Heart left ventricle (tissue), 16 donors: Measurements from ENCODE around the gene MGME1. TPM values are rescaled to one million over a fixed set of nuclear protein-coding genes. Genes with fewer than 3 reads are reported as not detected.

Experiments used
- ATAC-seq, 4 donors: fragments of 200-7000 bp; cut with Tn5 transposase; one replicate each; pipeline ENCODE4 v1.9.1; 2020 to 2022; ENCODE audit warnings: moderate library complexity in 4 of 4, mild to moderate bottlenecking in 3 of 4, moderate number of reproducible peaks in 1 of 4
- DNase-seq, 5 donors: peaks; one replicate each; pipeline ENCODE4 v3.0.0-alpha.2; 2020
- H3K27ac ChIP-seq, 12 donors: fragments of 200-600 bp; sonication (generic) in 4 of 12; one replicate each; pipeline versions ENCODE4 v1.5.0 to v1.8.0; 2016 to 2022; ENCODE audit warnings: mild to moderate bottlenecking in 2 of 12
- H3K27me3 ChIP-seq, 9 donors: fragments of 200-600 bp; sonication (generic) in 2 of 9; one replicate each; pipeline versions ENCODE4 v1.5.1 to v1.8.0; 2016 to 2022; ENCODE audit warnings: mild to moderate bottlenecking in 3 of 9
- H3K36me3 ChIP-seq, 9 donors: fragments of 200-600 bp; sonication (generic) in 2 of 9; one replicate each; pipeline versions ENCODE4 v1.5.0 to v1.8.0; 2018 to 2022; ENCODE audit warnings: mild to moderate bottlenecking in 2 of 9
- H3K4me1 ChIP-seq, 12 donors: fragments of 200-600 bp; sonication (generic) in 4 of 12; one replicate each; pipeline versions ENCODE4 v1.5.0 to v1.8.0; 2016 to 2022; ENCODE audit warnings: mild to moderate bottlenecking in 3 of 12
- H3K4me3 ChIP-seq, 12 donors: fragments of 200-600 bp; sonication (generic) in 4 of 12; one replicate each; pipeline versions ENCODE4 v1.5.0 to v1.8.0; 2017 to 2022; ENCODE audit warnings: mild to moderate bottlenecking in 9 of 12, moderate library complexity in 4 of 12
- H3K9me3 ChIP-seq, 12 donors: fragments of 200-600 bp; sonication (generic) in 4 of 12; one replicate each; pipeline versions ENCODE4 v1.5.0 to v1.8.0; 2016 to 2022; ENCODE audit warnings: mild to moderate bottlenecking in 1 of 12
- POLR2A ChIP-seq, 2 donors: fragments of 450-650 bp; IDR thresholded peaks; one replicate each; pipeline ENCODE4 v1.6.1; 2017; ENCODE audit warnings: antibody characterized with exemption in 2 of 2, mild to moderate bottlenecking in 2 of 2, moderate library complexity in 2 of 2
- WGBS, 4 donors: extraction: QIAGEN DNeasy Blood & Tissue Kit in 2 of 4; methylation state at CpG; one replicate each; pipeline versions ENCODE4 v1.1.5 to v1.1.7; 2013 to 2018; 5-methylcytosine and 5-hydroxymethylcytosine counted together
- intact Hi-C, 10 donors: fragments of 100-400 bp; cut with DNase I; formaldehyde crosslinking; loops; one replicate each; pipeline versions ENCODE4 v1.11.1 to v1.14.2; 2022
- polyA plus RNA-seq, 2 donors: library from polyadenylated mRNA; stranded (reverse); fragments of 200-250 nt; gene quantifications; one replicate each; pipeline ENCODE4 v1.2.3, GENCODE V29; 2013
- total RNA-seq, 9 donors: library from RNA; depleted of rRNA in 2 of 9; stranded (reverse); fragments of >200 nt in 2 of 9; fragmentation: NEBNext Ultra II Directional in 3 of 9; extraction: Animal tissue kit (Norgen Biotek cat#: 25700) in 3 of 9; gene quantifications; one replicate each; pipeline versions ENCODE4 v1.1.0 to v1.2.4, GENCODE V29; 2016 to 2023
- TF ChIP-seq, protein P1 (sequence below), 12 donors: fragments of 200-600 bp; sonication (generic) in 4 of 12; IDR thresholded peaks; one replicate each; pipeline versions ENCODE4 v1.5.0 to v1.8.0; 2018 to 2022; ENCODE audit warnings: antibody characterized with exemption in 12 of 12, mild to moderate bottlenecking in 5 of 12
- donor health status: ischemic (EF 13 %, LVEDD 7.1; RV severe dilation, severe dysfunction).
- donor health status: healthy with polysubstance abuse.
- donor health status: DM: no; HTN: yes; CAD: no.
- donor health status: DM: no; HTN: no; CAD: no.
- donor health status: ischemic (EF 25% LVEDD 6.9; RV normal size, moderate dysfunction).
- donor health status: ischemic (EF 25% LVEDD 5.7; RV mildly dilated, moderate dysfunction).
- donor health status: healthy.
- donor health status: DM: yes; HTN: yes; CAD: no.
- donor health status: ischemic (EF 35%, LVEDD 5.7; RV mildly dilated, moderate dysfunction).
- donor health status: nonischemic (EF 11% LVEDD 7.7; RV severe dilation, severe dysfunction).
- donor health status: DM: yes; HTN: yes; CAD: no.
- donor health status: PGD.
- donor health status: ischemic (EF 29% LVEDD 5.4; RV normal size, mild dysfunction).
- donor health status: nonischemic (EF 23%, LVEDD 6.1; RV moderate dilation, normal function).

MGME1 gene
- total and polyA plus RNA-seq, 11 donors = 7.7 to 22.0 (median 10.9) TPM

DNA sequence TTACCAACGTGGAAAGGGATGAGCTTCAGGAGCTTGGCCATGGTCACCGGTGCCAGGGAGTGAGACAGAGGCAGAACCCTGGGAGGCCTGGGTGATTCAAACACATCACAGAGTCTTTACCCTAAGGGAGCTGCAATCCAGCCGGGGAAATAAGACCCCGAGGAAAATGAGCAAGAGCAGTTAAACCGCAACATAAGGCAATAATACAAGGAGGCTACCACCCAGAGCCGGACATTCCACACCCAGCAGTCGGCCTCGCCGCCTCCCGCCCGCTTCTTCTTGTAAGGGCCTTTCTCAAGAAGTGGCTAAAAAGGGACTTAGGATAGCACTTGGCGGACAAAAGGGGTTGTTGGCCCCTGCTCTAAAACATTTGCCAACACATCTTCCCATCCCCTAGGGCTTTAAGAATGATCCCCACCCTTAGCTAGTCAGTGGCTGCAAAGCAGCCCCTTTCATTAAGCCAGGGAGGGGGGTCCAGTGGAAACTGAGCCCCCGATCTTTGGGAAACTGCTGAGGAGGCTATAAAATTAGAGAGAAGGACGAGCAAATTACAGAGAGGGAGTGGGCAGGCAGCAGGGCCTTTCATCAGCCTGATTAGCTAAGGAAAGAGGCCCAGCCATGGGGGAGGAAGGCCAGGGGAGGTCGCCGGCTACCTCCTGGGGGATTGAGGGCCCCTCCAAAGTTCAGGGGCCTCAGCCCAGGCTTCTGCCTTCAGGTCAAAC lies 34.5 kb upstream of the MGME1 start:
- no peak for TF ChIP-seq POLR2A (IDR thresholded peaks at IDR 0.05)
- TF ChIP-seq, protein P1, sequence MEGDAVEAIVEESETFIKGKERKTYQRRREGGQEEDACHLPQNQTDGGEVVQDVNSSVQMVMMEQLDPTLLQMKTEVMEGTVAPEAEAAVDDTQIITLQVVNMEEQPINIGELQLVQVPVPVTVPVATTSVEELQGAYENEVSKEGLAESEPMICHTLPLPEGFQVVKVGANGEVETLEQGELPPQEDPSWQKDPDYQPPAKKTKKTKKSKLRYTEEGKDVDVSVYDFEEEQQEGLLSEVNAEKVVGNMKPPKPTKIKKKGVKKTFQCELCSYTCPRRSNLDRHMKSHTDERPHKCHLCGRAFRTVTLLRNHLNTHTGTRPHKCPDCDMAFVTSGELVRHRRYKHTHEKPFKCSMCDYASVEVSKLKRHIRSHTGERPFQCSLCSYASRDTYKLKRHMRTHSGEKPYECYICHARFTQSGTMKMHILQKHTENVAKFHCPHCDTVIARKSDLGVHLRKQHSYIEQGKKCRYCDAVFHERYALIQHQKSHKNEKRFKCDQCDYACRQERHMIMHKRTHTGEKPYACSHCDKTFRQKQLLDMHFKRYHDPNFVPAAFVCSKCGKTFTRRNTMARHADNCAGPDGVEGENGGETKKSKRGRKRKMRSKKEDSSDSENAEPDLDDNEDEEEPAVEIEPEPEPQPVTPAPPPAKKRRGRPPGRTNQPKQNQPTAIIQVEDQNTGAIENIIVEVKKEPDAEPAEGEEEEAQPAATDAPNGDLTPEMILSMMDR (IDR thresholded peaks at IDR 0.05) = no peak
- H3K27me3 ChIP-seq = no peaks in the 10 kb centered on the region
- no peaks in the 10 kb centered on the region for H3K36me3 ChIP-seq
- no peak overlapping the region for H3K4me3 ChIP-seq
- 74 to 91% (median 80%) methylated on average over 16 of the region's 16 CpGs for WGBS, 4 donors
- DNase-seq = no peak
- peaks cover 0 to 53% (median 20%) of the 10 kb centered on the region in 12 donors for H3K4me1 ChIP-seq
- intact Hi-C loops = no loop called here
- H3K27ac ChIP-seq = peak overlapping the region in 1 of 12 donors; percentile 19
- no peak for ATAC-seq
- H3K9me3 ChIP-seq = peaks cover 0 to 7% (median 0%) of the 10 kb centered on the region in 12 donors

DNA sequence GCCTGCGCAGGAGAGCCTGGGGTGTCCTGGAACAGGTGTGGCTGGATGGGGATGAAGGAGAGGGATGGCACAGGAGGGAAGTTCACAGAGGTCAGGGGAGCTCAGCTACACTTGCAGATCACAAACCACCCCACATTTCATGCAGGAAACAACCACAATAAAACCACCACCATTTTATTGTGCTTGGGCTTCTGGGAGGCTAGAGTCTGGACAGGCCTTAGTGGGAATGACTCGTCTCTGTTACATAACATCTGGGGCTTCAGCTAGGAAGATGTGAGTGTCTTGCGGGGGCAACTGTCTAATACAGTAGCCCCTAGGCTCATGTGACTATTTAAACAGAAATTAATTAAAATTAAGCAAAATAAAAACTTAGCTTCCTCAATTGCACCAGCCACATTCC lies 33.6 kb upstream of the MGME1 start:
- peaks cover 0 to under 1% (median 0%) of the 10 kb centered on the region in 9 donors for H3K36me3 ChIP-seq
- intact Hi-C loops = loop anchor here in 2 of 10 donors (5.0 kb wide), 2 partner anchors 93 to 253 kb away; partner anchors contain the start of gene RRBP1 (in 1 of the 2)
- H3K9me3 ChIP-seq = peaks cover 0 to 7% (median 0%) of the 10 kb centered on the region in 12 donors
- TF ChIP-seq POLR2A (IDR thresholded peaks at IDR 0.05) = no peak
- TF ChIP-seq, protein P1 (IDR thresholded peaks at IDR 0.05) = no peak
- H3K4me3 ChIP-seq = no peak overlapping the region
- peak overlapping the region in 1 of 12 donors; percentile 17 for H3K27ac ChIP-seq
- DNase-seq (no peak), ATAC-seq (no peak)
- H3K27me3 ChIP-seq = no peaks in the 10 kb centered on the region
- H3K4me1 ChIP-seq = peaks cover 0 to 59% (median 24%) of the 10 kb centered on the region in 12 donors
- WGBS, 4 donors = 93 to 96% (median 95%) methylated on average over 3 of the region's 3 CpGs

DNA sequence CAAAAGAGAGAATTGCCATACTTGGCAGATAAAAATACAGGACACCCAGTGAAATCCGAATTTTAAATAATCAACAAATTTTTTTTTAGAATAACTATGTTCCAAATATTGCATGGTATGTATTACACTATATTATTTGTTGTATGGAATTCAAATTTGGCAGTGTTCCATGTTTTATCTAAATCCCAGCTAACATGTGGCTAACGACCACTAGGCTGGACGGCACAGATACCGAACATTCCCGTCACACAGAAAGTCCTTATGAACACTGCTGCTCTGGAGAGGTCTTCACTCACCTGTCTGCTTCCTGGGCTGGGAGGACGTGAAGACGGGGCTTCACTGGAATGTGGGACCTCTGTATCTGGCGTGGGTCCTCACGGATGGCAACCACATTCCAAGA lies 33.1 kb upstream of the MGME1 start:
- H3K4me3 ChIP-seq = no peak overlapping the region
- no peaks in the 10 kb centered on the region for H3K27me3 ChIP-seq
- peaks cover 0 to 59% (median 24%) of the 10 kb centered on the region in 12 donors for H3K4me1 ChIP-seq
- DNase-seq (no peak), ATAC-seq (no peak)
- TF ChIP-seq POLR2A (IDR thresholded peaks at IDR 0.05) = no peak
- intact Hi-C loops = loop anchor here in 2 of 10 donors (5.0 kb wide), 2 partner anchors 93 to 253 kb away; partner anchors contain the start of gene RRBP1 (in 1 of the 2)
- H3K36me3 ChIP-seq = peaks cover 0 to 6% (median 5%) of the 10 kb centered on the region in 9 donors
- WGBS, 4 donors = 71 to 87% (median 79%) methylated on average over 9 of the region's 9 CpGs
- H3K9me3 ChIP-seq = peaks cover 0 to 7% (median 0%) of the 10 kb centered on the region in 12 donors
- H3K27ac ChIP-seq = peak overlapping the region in 8 of 12 donors; percentile 14 to 74 (median 50)

DNA sequence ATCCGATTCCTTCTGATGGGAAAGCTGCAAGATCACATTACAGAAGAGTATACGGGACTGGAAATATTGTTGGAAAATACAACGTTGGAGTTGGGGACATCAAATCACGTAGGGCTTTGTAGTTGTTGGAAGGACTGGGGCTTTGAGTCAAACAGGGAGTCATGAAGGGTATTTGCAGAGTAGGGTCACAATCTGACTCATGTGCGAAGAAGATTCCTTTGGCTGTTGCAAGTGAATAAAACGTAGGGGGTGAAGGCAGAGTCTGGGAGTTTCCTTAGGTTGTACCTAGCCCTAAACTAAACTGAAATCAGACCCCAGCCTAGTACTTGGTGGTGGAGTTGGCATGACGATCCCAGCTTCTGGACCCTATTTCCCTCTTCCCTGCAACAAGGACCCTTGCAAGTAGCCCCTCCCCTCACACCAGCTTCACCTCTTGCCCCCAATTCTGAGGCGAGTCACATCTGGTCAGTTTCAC lies 32.5 kb upstream of the MGME1 start:
- Histone ChIP-seq H3K27ac (peak overlapping the region in 11 of 12 donors; percentile 14 to 74 (median 38)), H3K36me3 (peaks cover 0 to 12% (median 10%) of the 10 kb centered on the region in 9 donors), H3K4me3 (no peak overlapping the region), H3K9me3 (peaks cover 0 to 6% (median 0%) of the 10 kb centered on the region in 12 donors), H3K4me1 (peaks cover 0 to 59% (median 24%) of the 10 kb centered on the region in 12 donors), H3K27me3 (no peaks in the 10 kb centered on the region)
- TF ChIP-seq, protein P1 (IDR thresholded peaks at IDR 0.05) = no peak
- TF ChIP-seq POLR2A (IDR thresholded peaks at IDR 0.05) = no peak
- 60 to 68% (median 65%) methylated on average over 8 of the region's 8 CpGs for WGBS, 4 donors
- intact Hi-C loops = loop anchor here in 2 of 10 donors (5.0 kb wide), 2 partner anchors 94 to 254 kb away; partner anchors contain the start of gene RRBP1 (in 1 of the 2)
- DNase-seq = no peak
- ATAC-seq = peak in 1 of 4 donors; percentile 5
